Left hindlimb (tissue), 1 donor: ENCODE results near the gene GNB1.
"Not testable (repeated sequence)": the region's sequence is repeated elsewhere in the genome, so short reads cannot be mapped to it uniquely, and the experiment has no call there.

Source experiments
- DNase-seq: peaks from one replicate; pipeline ENCODE4 v3.0.0-alpha.2; 2018

The GNB1 gene

DNA sequence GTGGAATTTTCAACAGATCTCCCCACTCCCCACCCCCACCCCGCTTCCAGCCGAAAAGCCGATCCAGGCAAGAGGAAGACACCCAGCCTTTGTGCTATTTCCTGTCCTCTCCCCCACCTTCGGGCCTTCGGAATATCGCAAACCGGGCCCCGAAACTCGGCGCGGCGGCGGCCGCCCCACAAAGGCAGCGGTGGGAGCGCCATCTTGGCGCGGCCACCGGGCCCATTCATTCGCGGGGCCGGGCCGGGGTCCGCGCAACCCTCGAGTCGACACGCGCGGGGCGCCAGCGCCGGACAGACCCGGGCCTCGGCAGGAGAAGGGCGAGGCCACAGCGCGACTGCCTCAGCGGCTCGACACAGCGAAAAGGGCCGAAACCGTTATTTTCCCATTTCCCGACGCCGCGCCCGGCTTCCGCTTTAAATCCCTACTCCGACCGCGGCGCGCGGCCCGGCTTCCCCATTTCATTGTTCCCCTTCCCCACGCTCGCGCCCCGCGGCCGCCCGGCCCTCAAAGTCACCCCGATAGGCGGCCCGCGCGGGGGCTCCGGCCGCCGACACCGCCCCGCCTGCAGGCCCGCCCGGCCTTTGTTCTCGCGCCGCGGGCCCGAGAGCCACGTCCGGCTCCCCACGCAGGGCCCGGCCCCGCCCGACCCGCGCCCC is 911 bp downstream of the GNB1 start:
- DNase-seq, result no peak

DNA sequence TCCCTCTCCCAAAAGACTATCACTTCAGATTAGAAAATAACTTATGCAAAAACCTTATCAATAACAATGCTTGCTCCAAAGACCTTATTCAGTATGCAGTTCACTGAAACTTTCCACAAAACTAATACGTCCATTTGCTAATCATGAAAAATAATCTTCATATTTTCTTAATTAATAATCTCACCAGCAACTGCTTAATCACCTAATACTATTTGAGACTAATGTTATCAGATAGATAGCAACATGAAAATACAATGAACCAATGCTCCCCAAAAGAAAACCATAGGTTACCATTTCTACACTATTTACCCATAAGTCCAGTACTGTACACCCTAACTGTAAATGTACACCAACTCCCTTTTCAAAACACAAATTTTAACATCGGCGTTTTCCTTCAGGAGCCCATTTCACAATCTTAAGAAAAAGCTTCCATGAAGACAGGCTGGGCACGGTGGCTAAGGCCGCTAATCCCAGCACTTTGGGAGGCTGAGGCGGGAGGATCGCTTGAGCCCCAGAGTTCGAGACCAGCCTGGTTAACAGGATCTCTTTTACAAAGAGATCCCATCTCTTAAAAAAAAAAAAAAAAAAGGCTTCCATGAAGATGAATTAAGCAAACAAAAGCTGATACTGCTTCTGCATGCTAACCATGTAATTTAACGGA is 1.7 kb downstream of the GNB1 start:
- DNase-seq, result no peak

DNA sequence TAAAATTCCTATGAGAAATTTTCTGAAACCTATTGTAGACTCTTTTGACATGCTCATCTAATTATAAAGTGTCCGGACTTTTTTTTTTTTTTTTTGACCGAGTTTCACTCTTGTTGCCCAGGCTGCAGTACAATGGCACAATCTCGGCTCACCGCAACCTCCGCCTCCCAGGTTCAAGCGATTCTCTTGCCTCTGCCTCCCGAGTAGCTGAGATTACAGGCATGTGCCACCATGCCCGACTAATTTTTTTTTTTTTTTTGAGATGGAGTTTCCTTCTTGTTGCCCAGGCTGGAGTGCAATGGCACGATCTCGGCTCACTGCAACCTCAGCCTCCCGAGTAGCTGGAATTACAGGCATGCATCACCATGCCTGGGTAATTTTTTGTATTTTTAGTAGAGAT is 7.0 kb downstream of the GNB1 start:
- DNase-seq, result not testable (repeated sequence)

DNA sequence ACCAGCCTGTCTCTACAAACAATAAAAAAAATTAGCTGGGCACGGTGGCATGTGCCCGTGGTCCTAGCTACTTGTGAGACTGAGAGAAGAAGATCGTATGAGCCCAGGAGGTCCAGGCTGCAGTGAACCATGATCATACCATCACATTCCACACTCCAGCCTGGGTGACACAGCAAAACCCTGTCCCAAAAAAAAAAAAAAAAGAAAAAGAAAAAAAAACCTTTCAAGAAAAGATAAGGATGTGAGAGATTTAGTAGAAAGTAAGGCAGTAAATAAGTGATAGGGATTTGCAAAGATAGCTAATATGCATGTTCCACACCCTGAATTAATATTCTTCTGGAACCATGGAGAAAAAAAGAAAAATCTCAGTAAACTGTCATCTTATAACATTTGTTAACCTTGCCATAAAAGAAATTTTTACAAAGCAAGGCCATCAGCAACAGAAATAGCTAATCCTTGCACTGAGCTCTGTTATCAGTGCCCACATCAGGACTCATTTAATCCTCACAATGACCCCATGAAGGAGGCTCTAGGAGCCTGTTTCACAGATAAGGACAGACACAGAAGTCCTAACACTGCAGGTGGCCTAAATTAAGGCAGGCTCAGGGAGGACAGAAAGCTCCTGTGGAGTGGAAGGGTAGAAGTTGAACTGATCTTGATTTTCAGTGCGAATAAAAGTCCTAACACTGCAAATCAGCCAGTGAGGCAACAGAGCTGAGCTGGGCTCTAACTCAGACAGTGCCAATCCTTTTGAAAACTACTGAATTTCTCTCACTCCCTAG is 7.6 kb downstream of the GNB1 start:
- DNase-seq, result no peak

DNA sequence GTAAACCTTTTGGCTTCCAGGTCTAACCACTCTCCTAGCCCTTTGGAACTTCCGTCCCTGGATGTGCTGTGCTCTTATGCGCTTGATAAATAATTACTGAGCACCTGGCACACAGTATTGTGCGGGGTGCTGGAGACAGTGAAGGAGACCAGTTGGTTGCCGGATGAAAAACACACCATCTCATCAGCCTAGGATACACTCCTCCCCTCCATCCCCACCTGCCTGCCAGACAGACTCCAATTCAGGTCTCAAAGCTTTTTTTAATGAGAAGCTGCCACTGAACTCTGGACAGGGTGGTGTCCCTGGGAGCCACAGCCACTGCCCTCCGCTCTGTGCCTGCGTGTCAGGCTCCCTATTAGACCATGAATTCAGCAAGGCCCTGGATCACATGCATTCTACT is 9.2 kb downstream of the GNB1 start:
- no peak for DNase-seq

DNA sequence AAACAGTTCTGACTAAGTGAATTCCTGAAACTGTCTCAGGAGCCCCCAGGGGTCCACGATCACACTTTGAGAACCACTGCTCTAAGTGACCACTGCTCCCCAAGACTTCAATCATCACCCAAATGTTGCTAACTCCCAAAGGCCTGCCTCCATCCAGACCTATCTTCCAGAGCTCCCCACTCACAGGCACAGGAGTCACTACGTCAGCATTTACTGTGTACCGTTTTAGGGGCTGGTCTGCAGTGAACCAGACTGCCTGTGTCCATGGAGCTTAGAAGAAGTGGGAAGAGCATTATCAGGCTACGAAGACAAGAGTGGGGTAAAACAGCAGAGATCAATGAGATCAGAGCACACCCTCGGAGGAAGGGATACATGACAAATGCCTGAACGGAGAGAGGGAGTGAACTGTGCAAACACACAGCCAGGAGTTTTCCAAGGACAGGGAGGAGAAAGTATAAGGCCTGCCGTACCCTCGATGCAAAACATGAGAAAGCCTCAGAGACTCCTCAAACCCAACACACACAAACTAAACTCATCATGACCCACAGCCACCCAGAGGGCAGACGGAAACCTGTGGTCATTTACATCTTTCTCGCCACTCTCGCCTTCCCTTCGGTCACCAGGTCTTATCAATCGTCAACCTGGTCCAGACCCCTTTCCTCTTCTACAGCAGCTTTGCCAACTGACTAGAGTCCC is 10.1 kb downstream of the GNB1 start:
- no peak for DNase-seq

DNA sequence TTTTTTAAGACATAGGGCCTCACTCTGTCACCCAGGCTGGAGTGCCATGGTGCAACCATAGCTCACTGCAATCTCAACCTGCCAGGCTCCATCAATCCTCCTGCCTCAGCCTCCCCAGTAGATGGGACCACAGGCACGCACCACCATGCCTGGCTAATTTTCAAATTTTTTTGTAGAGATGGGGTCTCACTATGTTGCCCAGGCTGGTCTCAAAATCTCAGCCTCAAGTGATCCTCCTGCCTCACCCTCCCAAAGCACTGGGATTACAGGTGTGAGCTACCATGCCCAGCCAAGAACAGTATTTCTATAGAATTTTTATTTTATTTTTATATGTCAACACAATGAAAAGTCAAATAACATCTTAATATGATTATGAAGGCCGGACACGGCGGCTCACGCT is 10.9 kb downstream of the GNB1 start:
- DNase-seq, result no peak

DNA sequence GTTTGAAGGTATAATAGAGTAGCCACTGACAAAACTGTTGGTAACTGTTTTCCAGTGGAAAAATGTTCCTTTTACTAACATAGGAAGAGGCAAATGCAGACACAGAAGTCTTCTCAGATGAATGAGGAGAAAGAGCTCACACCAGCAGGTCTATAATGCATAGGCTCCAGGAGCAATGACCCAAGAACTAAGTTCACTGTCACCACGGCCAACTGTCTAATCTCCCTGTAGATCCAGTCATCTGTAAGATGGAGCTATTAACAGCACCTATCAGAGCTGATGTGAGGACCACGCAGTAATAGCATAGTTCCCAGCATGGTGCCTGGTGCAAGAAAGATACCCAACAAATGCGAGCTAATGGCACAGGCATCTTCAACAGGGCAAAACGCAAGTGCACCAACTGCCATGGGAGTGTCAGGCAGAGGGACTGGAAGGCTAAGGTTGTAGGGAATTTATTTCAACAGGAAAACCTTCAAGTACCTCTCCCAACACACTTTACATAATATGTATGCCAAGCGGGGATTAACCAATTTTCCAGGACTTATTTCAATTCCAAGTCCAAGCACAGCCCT is 12.9 kb downstream of the GNB1 start:
- no peak for DNase-seq

DNA sequence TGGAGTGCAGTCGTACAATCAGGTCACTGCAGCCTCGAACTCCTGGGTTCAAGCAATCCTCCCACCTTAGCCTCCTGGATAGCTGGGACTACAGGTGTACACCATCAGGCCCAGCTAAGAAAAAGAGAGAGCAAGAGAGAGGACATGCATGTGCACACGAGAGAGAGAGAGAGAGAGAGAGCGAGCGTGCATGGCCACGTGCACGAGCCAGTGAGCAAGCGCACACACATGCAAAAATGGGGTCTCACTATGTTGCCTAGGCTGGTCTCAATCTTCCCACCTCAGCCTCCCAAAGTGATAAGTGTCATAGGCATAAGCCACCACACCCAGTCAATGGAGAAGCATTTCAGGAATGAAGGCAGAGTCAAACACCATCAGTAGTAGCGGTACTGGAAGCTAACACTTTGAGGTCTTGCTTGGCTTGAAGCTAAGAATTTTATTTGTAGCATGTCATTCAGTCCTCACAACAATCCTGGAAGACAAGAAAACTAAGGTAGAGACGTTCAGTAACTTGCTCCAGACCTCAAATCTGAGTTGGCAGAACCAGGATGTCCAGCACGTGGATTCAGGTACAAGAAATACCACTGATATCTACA is 14.5 kb downstream of the GNB1 start:
- DNase-seq, result no peak

DNA sequence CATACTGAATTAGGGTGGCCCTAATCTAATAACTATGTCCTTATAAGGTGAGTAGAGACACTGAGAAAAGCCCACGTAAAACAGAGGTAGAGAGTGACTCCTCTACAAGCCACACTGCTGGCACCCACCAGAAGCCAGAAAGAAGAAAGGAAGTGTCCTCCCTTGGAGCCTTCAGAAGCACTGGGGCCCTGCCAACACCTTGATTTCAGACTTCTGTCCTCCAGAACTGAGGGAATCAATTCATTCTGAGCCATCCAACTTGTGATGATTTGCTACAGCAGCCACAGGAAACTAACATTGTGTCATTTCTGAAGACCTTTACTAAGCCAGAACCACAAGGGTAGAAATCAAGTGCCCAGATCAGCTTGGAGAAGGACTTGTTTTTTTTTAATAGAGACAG is 15.0 kb downstream of the GNB1 start:
- no peak for DNase-seq

DNA sequence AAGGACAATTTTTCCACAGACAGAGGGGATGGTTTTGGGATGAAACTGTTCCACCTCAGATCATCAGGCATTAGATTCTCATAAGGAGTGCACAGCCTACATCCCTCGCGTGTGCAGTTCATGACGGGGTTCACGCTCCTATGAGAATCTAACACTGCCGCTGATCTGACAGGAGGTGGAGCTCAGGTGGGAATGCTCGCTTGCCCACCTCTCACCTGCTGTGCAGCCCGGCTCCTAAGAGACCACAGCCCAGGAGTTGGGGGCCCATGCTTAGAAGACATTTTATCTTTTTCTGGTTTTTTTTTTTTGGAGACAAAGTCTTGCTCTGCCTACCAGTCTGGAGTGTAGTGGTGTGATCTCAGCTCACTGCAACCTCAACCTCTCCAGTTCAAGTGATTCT is 16.0 kb downstream of the GNB1 start:
- no peak for DNase-seq

DNA sequence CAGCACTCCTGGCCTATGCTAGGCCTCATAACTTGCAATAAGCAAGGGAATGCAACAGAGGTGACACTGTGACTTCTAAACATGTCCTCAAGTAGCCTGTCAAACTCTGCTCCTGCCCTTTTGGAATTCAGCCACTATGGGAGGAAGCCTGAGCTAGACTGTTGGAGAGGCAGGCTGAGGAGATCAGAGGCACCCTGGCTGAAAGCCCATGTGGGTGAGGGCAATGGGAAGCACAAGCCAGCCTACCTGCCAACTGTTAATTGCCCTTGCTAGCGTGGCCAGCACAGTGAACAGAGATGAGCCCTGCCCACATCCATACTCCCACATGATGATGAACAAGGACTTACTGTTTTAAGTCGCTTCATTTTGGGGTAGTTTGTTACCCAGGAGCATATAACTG is 17.7 kb downstream of the GNB1 start:
- no peak for DNase-seq

DNA sequence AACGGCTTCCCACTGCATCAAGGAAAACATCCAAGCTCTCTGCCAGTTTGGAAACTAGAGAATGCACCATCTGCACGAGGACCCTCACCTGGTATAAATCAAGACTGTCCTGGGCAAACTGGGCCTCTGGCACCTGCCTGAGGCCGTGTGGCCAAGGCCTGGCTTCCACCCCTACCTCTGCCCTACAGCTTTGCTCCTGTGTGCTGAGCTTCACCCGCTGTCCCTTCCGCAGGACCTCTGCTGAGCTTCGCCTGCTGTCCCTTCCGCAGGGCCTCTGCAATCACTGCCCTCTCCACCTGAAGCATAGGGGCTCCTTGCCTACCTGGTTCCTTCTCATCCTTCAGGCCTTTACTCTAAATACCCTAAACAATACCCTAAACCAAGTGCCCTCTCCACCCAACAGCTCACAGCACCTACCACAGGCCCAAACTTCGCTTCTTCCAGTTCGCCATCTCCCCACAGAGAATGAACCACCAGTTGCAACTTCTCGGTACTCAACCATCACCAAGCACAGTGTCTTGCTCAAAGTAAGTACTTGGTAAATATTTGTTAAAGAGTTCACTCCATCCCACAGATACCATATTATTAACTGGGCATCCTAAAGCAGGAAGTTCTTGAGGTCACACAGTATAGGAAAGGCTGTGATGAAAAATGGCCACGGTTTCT is 18.4 kb downstream of the GNB1 start:
- DNase-seq, result no peak

DNA sequence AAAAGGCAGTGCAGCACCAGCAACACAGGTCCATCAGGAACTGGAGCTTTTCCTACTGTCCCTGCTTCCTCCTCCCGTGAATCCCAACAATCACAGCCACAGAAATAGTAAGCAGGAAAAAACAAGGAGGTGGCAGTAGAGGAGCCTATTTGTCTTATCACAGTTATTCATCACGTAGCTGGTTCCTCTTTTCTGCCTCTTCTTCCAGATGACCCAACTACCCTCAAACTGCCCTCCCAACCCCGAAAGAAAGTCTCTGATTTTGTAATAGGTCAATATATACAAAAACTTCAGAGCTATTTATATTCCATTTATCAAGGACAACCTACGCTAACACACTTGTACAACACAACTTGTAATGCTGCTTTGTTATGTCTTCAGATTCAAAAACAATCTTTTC is 21.4 kb downstream of the GNB1 start:
- no peak for DNase-seq

DNA sequence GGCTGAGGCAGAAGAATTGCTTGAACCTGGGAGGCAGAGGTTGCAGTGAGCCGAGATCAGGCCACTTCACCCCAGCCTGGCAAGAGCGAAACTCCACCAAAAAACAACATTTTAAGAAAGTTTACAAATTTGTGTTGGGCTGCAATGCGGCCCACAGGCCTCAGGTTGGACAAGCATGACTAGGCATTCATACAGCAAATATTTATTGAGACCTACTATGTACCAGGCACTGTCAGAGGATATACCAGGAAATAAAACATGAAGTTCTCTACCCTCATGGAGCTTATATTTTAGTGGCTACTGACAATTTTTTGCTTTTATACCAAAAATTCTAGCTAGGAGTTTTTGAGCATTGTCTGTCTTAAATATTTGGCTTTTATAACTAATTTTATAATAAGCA is 23.7 kb downstream of the GNB1 start:
- DNase-seq, result no peak

DNA sequence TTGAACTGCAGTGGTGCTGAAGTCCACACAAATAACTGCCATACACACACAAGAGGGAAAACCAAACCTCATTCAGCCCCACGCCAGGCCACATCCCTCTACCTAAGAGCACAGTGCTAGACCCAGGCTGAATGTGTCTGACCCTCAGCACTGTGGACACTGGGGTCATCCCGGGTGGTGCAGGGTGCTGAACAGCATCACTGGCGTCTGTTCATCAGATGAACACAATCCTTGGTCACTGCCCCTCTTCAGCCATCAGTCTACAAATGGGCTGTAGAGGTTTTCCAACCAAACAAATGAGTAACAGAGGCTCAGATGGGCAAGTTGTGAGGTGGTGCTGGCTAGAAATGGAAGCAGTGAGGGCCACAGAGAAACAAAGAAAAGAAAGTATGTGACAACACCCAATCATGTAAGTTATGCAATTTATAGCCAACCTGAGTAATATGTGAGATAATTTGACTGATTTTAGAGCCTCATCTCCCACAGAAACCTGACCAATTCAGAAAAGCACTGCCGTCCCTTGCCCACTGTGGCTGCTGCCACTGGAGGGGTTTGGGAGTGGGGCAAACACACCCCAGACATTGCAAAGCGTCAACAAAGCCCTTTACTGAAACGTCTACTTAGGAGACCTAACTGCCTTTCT is 27.9 kb downstream of the GNB1 start:
- no peak for DNase-seq

DNA sequence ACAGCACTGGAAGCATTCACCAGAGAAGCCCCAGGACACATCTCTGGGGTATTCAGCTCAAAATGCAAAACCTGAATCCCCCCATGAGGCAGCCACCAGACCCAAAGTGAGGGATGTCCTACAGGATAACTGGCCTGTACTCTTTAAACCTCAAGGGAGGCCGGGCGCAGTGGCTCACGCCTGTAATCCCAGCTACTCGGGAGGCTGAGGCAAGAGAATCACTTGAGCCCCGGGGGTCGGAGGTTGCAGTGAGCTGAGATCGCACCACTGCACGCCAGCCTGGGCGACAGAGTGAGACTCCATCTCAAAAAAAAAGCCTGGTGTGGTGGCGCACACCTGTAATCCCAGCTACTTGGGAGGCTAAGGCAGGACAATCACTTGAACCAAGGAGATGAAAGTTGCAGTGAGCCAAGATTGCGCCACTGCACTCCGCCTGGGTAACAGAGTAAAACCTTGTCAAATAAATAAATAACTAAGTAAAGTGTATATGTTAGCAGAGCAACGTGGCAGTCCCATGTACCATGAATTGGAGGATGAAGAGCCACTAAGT is 29.1 kb downstream of the GNB1 start:
- not testable (repeated sequence) for DNase-seq

DNA sequence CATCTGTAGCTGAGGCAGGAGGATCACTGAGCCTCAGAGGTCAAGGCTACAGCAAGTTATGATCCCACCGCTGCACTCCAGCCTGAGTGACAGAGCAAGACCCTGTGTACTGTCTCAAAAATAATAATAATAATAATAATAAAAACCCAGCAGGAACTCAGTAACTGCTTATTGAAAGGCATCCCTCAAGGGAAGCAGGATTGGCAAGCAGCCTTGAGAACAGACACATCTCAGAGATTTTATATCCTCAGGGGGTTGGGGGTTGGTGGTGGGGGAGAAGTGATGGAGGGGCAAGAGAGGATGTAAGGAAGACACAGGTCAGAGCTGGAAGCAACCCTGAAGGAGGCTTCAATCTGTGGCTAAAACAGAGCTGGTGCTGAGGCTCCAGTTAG is 29.6 kb downstream of the GNB1 start:
- DNase-seq, result no peak

DNA sequence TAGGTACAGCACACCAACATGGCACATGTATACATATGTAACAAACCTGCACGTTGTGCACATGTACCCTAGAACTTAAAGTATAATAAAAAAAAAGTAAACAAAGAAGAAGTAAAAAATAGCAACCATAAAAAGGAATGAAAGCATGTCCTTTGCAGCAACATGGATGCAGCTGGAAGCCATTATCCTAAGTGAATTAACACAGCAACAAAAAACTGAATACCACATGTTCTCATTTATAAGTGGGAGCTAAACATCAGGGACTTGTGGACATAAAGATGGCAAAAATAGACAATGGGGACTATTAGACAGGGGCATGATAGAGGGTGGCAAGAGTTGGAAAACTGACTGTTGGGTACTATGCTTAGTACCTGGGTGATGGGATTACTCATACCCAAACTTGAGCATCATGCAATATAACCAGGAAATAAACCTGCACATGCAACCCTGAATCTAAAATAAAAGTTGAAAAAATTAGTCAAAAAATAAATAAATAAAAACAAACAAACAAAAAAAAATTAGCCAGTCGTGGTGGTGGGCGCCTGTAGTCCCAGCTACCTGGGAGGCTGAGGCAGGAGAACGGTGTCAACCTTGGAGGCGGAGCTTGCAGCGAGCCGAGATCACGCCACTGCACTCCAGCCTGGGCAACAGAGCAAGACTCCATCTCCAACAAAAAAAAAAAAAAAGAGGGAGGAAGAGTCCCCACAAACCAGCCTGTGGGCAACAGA is 30.8 kb downstream of the GNB1 start:
- not testable (repeated sequence) for DNase-seq

DNA sequence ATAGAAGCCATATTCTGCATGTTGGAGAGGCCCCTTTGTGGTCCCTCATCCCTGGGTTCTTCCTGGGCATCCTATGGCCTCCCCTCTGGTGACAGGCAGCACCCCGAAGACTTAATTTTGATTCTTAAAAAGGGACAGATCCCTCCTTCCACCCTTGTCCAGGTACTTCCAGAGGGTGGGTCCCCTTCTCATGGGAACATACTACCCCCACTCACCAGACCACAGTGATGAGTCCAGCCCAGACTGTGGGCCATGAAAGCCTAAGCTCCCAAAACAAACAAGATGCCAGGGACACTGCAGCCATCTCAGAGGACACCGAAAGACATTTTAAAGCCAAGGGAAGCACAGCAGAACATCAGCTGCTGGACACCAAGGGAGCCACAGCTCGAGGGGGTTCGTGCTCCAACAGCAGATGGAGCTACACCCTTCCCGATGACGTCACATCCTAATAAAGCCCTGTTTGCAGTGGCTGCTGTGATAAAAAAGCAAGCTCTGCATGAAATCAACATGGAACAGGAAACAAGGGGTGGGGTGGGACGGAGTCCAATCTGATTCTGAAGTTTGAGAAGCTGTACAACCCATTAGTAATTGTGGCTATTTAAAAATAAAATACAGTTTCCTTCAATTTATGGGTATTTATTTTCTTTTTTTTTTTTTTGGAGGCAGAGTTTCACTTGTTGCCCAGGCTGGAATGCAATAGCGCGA is 32.4 kb downstream of the GNB1 start:
- peak; percentile 76 for DNase-seq
